PFSK-1 (cell line): ENCODE measurements around the gene LRBA.

Experiments used
- POLR2AphosphoS5 ChIP-seq: IDR thresholded peaks from 2 replicates; pipeline ENCODE4 v1.6.1; 2012; ENCODE audit warnings: low read depth, mild to moderate bottlenecking, control low read depth, low read length, moderate library complexity
- TAF1 ChIP-seq: IDR thresholded peaks from 2 replicates; pipeline ENCODE4 v1.6.1; 2012; ENCODE audit warnings: low read length, control low read depth, borderline replicate concordance; ENCODE audit not compliant: insufficient read depth

DNA sequence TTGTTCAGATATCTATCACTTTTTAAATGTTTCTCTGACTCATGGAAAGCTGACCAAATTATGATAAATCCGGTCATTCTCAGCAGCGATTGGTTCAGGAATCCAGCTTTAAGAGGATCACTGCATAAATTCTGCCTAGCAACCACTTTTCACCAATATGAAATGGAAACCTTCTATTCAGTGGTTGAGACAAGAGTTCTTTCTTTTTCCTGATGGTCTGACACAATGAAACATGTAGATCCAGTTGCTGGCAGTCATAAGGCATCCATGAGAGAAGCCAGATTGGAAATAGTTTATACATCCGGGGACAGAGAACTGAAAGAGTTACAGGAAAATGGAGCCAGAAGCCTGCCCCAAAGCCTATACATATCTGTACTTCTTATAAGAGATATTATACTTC lies 406.0 kb downstream of the LRBA start:
- TF ChIP-seq POLR2AphosphoS5 (no peak), TAF1 (no peak)
